RKO (cell line): ENCODE results near the gene IL10RA.

ENCODE experiments used
- DNase-seq: peaks from one replicate; pipeline ENCODE4 v3.0.0-alpha.2; 2016; ENCODE audit warnings: low spot score

Gene IL10RA

GRCh38 chr11:118046964-118047700 is 60.9 kb downstream of the IL10RA start:
- DNase-seq: no peak

DNA sequence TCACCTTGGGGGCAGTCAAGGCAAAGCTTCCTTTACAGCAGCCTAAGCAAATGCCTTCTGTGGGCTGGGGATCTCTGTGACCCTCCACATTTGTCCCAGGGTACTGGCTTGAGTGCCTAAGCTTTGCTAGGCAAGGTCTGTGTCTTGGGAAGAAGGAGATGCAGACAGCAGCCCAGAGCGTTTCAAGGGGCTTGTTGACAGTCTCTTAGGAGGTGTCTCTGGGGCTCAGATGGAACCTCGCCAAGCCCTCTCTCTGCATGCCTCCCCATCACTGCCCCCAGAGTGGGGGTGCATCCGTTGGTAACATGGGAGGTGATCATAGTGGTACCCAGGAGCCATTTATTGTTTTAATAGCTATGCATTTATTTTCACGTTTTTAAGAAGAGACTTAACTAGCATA is 61.6 kb downstream of the IL10RA start:
- no peak for DNase-seq

DNA sequence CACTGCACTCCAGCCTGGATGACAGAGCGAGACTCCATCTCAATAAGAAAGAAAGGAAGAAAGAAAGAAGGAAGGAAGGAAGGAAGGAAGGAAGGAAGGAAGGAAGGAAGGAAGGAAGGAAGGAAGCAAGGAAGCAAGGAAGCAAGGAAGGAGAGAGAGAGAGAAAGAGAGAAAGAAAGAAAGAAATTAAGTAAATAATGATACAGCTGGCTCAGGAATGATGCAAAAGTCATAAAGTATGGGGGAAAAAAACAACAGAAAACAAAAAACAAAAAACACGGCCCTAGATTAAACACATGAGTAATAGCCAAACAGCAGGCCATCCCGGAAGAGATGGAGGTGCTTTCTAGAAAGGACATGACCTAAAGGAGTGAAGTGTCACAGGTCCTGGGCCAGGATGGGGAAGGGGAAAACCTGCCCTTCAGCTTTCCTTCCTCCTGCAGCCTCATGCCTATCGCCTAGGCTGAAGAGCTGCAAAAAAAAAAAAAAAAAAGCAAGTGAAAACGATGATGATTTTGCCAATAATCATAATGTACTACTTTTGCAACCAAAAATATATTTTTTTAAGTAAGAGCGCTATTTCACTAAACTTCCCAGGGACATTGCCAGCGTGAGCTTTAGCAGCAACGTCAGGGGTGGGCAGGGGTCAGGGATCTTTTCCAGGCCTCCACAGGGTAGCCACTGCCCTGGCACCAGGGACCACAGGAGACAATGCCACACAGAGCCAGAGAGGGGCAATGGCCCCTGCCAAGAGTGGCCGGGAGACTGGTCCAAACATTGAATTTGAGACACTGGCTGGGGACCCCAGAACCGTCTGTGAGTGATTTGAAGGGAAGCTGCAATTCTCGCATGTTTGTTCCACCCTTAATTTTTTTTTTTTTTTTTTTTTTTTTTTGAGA is 62.5 kb downstream of the IL10RA start:
- DNase-seq: no peak

DNA sequence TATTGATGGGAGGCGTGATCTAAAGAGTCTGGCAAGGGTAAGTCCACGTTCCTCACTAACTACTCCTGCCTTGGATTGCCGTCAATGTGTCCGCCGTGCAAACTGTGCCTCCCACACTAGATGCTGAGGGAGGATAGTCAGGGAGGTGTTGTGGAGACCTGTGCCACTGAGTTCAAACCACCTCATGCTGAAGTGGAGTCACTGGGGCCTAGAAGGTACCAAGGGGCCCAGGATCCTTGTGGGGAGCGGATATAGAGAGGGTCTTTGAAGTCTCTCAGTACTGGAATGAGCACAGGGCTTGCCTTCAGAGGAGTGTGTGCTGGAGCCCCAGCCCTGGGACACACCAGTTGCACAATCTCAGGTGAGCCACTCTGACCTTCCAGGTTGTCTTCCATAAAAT is 63.6 kb downstream of the IL10RA start:
- no peak for DNase-seq

- DNase-seq: no peak
Observed at GRCh38 chr11:118050208-118050891, 64.2 kb downstream of the IL10RA start.
